Muscle of leg (tissue), 11 donors: ENCODE measurements around the gene TTPAL. TPM values are rescaled to one million over a fixed set of nuclear protein-coding genes. Genes with fewer than 3 reads are reported as not detected.

ENCODE experiments used
- DNase-seq: peaks from one replicate; pipeline ENCODE4 v3.0.0; 2013
- H3K27ac ChIP-seq: one replicate; pipeline ENCODE4 v1.5.1; 2013; ENCODE audit warnings: mild to moderate bottlenecking, low read length, control low read depth
- H3K27me3 ChIP-seq: one replicate; pipeline ENCODE4 v1.6.1; 2013; ENCODE audit warnings: low read length; ENCODE audit not compliant: control insufficient read depth, insufficient read depth
- H3K36me3 ChIP-seq: one replicate; pipeline ENCODE4 v1.6.1; 2013; ENCODE audit warnings: low read length; ENCODE audit not compliant: control insufficient read depth, insufficient read depth
- H3K4me1 ChIP-seq: one replicate; pipeline ENCODE4 v1.6.1; 2013; ENCODE audit warnings: low read length; ENCODE audit not compliant: control insufficient read depth, insufficient read depth
- H3K4me3 ChIP-seq: one replicate; pipeline ENCODE4 v1.5.1; 2013; ENCODE audit warnings: low read length, control low read depth
- H3K9me3 ChIP-seq: replicated peaks from 2 replicates; pipeline ENCODE4 v1.6.1; 2013; ENCODE audit warnings: low read depth, low read length; ENCODE audit not compliant: control insufficient read depth
- WGBS: methylation state at CpG from one replicate; pipeline ENCODE4 v1.1.5; 2013; ENCODE audit warnings: missing lambda C conversion rate; ENCODE audit not compliant: insufficient coverage; 5-methylcytosine and 5-hydroxymethylcytosine counted together
- polyA plus RNA-seq, 8 donors: library from polyadenylated mRNA; unstranded; fragments of 120-200 nt; gene quantifications; one replicate each; pipeline versions ENCODE4 v1.2.1 to v1.2.3, GENCODE V29; 2013; ENCODE audit warnings: inconsistent platforms in 1 of 8, low replicate concordance in 1 of 8; ENCODE audit not compliant: insufficient read length in 8 of 8, insufficient read depth in 1 of 8
- total RNA-seq: library from RNA; stranded (reverse); fragments of 120-200 nt; gene quantifications from one replicate; pipeline ENCODE4 v1.2.4, GENCODE V29; 2013

TTPAL gene
- total and polyA plus RNA-seq, 9 donors: 3.3 to 7.5 (median 5.4) TPM

DNA sequence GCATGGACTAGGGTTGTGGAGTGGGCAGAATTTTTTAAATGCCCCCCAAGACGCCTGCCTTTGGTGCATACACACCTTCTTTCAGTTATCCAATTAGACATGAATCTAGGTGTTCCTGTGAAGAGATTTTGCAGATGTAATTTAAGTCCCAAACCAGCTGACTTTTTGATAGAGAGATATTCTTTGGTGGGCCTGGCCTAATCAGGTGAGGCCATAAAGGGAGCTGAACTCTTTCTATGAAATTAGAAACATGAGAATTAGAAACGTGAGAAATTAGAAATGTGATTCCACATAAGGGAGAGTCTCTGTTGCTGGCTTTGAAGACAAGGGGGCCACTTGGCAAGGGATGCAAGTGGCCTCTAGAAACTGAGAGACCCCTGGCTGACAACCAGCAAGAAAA is 36.4 kb upstream of the TTPAL start:
- H3K27ac ChIP-seq: no peak overlapping the region
- WGBS: 63% methylated on average over 1 of the region's 2 CpGs
- no peak for DNase-seq
- no peaks in the 10 kb centered on the region for H3K36me3 ChIP-seq
- H3K4me3 ChIP-seq: no peak overlapping the region
- no peaks in the 10 kb centered on the region for H3K9me3 ChIP-seq
- H3K4me1 ChIP-seq: no peaks in the 10 kb centered on the region
- no peaks in the 10 kb centered on the region for H3K27me3 ChIP-seq

DNA sequence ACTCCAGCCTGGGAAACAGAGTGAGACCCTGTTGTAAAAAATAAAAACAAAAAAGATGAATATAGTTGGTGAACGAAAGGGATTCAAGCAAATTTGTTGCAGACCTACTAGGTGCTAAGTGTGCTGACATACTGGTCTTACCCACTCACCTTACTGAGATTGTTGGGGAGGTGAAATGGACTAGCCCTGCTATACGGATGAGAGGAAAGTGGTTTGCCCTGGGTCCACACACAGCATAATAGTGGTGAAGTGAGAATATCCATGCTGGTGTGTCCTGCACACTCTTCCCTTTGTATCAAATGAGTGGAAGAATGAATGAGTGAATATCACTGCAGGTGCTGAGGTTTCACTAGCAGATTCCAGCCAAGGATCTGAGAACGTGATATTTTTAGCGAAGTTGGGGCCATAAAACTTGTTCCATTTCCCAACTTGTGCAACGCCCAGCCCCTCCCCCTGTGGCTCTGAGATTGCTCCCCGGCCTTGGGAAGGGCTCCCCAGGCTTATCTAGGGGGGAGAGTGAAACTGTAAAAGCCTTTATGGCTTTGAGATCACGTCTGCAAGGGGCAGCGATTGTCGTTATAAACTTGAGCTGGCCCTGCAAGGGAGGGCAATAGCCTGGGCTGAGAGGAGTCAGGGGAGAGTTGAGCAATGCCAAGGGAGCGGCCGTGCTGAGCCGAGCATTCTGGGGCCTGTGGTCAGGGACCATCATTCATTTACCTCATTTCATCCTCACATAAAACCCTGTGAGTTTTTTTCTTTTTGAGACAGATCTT is 33.2 kb upstream of the TTPAL start:
- Histone ChIP-seq H3K4me1 (no peaks in the 10 kb centered on the region), H3K4me3 (no peak overlapping the region), H3K27ac (no peak overlapping the region), H3K9me3 (no peaks in the 10 kb centered on the region), H3K36me3 (no peaks in the 10 kb centered on the region), H3K27me3 (peaks cover 2% of the 10 kb centered on the region)
- 20% methylated on average over 5 of the region's 12 CpGs for WGBS
- DNase-seq: no peak

DNA sequence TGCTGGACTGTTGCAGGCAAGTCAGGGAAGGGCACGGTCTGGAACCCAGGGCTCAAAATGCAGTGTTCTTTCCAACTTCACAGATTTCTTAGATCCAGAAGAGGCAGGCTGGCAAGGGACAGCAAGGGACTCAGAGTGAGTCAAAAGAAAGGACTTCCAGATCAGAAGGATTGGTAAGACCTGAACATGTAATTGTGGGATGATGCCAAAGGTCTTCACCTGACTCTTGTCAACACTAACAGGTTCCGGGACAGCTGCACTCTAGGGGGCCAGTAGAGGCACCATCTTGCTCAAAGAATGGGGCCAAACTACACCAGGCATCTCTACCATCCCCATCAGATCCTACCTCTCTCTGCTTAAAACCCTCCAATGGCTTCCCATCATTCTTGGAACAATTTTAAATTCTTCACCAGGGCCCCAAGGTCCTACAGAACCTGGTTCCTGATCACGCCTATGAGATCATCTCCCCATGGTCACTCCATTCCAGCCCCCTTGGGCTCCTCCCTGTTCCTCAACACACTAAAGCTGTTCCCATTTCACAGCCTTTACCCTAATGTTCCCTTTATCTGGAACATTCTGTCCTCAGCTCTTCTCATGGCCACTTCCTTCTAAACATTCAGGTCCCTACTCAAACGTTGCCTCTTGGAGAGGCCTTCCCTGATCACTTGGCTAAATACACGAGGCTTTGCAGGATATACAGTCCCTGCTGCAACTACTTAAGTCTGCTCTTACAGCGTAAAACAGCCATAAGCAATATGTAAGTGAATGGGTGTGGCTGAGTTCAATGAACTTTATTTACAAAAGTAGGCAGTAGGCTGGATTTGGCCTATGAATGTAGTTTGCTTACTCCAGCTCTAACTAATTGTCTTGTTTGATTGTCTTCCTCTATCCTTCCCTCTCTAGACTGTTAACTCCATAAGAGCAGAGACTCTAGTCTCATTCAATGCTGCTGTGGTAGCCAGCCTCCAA is 29.6 kb upstream of the TTPAL start:
- WGBS: 50% methylated on average over 2 of the region's 6 CpGs
- peaks cover 4% of the 10 kb centered on the region for H3K27me3 ChIP-seq

DNA sequence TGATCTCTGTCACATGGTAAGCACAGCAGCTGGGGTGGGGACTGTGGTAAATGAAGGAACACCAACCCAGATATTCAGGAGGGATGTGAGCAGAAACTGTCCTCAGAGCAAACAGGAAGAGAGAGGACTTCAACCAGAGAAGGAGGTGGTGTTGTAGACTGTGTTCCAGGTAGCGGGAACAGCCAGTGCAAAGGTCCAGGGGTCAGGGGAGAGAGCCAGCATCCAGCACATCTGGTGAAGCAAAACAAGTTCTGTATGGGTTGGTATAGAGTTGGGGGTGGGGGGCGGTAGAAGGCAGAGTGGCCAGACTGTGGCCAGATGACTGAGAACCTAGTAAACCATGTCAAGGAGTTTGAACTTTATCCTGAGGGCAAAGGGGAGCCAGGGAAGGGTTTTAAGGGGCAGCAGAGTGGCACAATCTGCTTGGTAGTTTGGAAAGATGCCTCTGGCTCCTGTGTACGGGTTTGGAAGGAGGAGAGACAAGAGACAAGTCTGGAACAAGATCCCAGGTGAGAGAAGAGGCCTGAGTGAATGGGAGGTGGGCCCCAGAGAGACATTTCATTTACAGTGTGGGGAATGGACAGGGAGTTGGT is 27.8 kb upstream of the TTPAL start:
- 78% methylated on average over 3 of the region's 3 CpGs for WGBS
- no peaks in the 10 kb centered on the region for H3K4me1 ChIP-seq
- DNase-seq: no peak
- no peaks in the 10 kb centered on the region for H3K36me3 ChIP-seq
- peaks cover 4% of the 10 kb centered on the region for H3K27me3 ChIP-seq
- H3K4me3 ChIP-seq: no peak overlapping the region
- H3K27ac ChIP-seq: no peak overlapping the region
- no peaks in the 10 kb centered on the region for H3K9me3 ChIP-seq

More for the DNA sequence above, 29.6 kb upstream of the TTPAL start:
- no peaks in the 10 kb centered on the region for H3K9me3 ChIP-seq
- no peaks in the 10 kb centered on the region for H3K4me1 ChIP-seq
- H3K36me3 ChIP-seq: no peaks in the 10 kb centered on the region
- no peak overlapping the region for H3K4me3 ChIP-seq
- no peak overlapping the region for H3K27ac ChIP-seq
- DNase-seq: no peak

DNA sequence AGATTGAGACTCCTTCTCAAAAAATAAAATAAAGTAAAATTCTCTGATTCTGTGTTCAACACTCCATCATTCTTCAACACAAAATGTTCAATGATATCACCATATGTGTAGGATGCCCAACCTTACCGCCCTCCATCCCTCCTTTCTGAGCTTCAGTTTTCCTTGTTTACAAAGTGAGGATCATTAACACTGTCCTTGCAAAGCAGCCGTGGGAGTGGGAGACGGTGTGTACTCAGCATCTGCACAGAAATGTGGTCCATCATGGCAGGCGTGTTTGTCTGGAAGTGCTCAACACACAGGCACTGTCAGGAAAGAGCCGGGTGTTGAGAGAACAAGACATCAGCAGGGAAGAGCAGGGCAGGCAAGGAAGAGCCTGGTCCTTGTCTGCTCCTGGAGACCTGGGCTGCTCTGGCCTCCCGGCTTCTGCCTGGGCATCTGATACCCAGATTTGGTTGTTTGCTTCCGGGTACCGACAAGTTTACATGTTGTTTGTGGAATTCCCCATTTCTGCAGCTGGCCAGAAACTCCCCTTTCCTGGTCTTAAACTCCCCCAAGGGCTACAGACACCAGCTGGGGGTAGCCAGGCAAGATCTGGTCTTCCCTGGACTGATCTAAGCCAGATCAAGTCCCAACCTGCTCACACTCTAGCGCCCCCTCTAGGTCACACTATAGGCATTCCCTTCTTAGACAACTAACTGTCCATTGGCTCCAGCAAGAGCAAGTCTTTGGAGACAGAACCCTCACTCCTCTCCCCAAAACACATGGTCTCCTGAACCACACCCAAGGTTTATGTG is 26.7 kb upstream of the TTPAL start:
- no peaks in the 10 kb centered on the region for H3K4me1 ChIP-seq
- H3K27ac ChIP-seq: no peak overlapping the region
- H3K9me3 ChIP-seq: no peaks in the 10 kb centered on the region
- WGBS: 65% methylated on average over 8 of the region's 9 CpGs
- no peaks in the 10 kb centered on the region for H3K36me3 ChIP-seq
- H3K27me3 ChIP-seq: peaks cover 4% of the 10 kb centered on the region
- DNase-seq: no peak
- H3K4me3 ChIP-seq: no peak overlapping the region

DNA sequence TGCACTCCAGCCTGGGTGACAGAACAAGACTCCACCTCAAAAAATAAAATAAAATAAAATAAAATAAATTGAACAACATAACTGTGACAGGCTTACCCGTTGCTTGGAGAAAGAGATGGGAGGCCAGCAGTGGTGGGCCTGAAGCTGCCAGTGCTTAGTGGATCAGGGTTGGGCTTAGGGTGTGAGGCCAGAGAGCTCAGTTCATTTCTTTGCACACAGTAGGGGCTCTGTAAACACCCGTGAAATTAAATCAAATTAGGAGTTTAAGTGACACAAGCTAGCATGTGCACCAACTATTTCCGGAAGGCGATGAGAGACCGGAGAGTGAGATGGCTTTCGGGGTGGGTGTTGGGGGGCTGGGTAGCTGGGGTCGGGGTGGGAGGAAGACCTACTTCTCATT is 25.8 kb upstream of the TTPAL start:
- Histone ChIP-seq H3K9me3 (no peaks in the 10 kb centered on the region), H3K27ac (no peak overlapping the region), H3K27me3 (peaks cover 4% of the 10 kb centered on the region), H3K4me3 (no peak overlapping the region), H3K4me1 (no peaks in the 10 kb centered on the region), H3K36me3 (no peaks in the 10 kb centered on the region)
- 83% methylated on average over 2 of the region's 7 CpGs for WGBS
- no peak for DNase-seq

DNA sequence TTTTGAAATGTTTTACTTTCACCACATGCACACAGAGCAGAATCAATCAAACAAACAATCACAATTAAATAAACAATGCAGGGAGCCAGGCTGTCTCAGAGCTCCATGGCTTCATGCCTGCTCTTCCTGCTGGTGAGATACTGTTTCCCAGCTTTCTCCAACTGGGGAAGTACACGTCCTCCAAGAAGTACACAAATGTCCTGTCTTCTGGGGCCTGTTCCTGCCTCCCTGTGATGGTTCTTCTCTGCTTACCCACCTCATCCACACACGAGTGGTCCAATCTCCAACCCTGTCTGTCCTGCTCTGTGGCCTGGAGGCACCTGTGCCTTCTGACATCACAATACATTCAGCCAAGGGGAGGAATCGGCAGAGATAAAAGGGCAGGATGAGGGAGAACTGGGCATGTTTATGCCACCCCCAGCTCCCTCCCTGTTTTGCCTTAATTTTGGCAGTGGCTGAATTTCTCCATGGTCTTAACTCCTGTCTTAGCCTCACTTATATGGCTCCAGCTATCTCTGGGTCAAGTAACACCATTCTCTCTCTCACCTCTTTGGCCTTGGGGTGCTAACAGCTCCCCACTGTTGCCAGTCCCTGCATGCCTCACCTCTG is 25.3 kb upstream of the TTPAL start:
- Histone ChIP-seq H3K9me3 (no peaks in the 10 kb centered on the region), H3K4me3 (no peak overlapping the region), H3K36me3 (no peaks in the 10 kb centered on the region), H3K27ac (no peak overlapping the region), H3K27me3 (peaks cover 4% of the 10 kb centered on the region), H3K4me1 (no peaks in the 10 kb centered on the region)
- WGBS: 41% methylated on average over 2 of the region's 3 CpGs
- DNase-seq: no peak

DNA sequence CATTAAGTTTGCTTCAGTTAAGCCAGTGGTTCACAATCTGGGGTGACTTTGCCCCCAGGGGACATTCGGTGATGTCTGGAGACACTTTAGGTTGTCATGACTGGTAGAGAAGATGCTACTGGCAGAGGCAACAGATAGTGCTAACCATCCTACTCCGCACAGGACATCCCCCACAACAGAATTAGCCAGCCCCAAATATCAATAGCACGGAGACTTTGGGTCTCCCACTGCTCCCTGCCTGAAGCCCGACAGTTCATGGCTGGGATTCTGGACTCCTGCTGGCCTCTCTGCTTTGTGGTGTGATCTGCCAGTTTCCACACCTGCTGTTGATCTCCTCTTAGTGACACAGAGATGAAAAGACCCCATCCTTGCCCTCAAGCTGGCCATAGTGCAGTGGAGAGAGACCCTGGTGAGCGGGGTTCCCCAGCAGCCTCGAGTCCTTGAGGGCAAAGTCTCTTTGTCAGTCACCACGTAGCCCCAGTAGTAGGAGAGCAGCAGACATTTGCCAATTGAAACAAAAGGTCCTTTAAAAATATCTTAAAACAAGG is 24.7 kb upstream of the TTPAL start:
- H3K4me1 ChIP-seq: no peaks in the 10 kb centered on the region
- peaks cover 4% of the 10 kb centered on the region for H3K27me3 ChIP-seq
- H3K27ac ChIP-seq: no peak overlapping the region
- H3K36me3 ChIP-seq: no peaks in the 10 kb centered on the region
- no peaks in the 10 kb centered on the region for H3K9me3 ChIP-seq
- no peak for DNase-seq
- H3K4me3 ChIP-seq: no peak overlapping the region
- WGBS: 72% methylated on average over 6 of the region's 7 CpGs

DNA sequence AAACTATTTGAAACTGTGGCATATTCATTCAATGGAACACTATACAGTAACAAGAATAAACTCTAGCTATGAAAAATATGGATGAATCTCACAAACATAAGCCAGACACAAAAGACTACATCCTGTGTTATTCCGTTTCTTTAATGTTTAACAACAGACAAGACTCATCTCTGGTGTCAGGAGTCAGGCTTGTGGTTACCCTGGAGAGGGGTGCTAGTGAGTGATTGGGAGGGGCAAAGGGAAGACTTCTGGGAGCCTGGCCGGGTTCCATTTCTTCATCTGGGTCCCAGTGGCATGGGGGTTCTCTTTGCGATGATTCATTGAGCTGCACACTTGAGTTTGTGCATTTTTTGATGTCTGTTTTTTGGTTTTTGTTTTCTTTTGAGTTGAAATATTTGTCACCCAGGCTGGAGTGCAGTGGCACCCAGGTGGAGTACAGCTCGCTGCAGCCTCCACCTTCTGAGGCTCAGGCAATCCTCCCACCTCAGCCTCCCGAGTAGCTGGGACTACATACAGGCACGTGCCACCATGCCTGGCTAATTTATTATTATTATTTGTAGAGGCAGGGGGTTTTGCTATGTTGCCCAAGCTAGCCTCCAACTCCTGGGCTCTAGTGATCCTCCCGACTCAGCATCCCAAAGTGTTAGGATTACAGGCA is 21.2 kb upstream of the TTPAL start:
- Histone ChIP-seq H3K9me3 (no peaks in the 10 kb centered on the region), H3K36me3 (no peaks in the 10 kb centered on the region), H3K27me3 (no peaks in the 10 kb centered on the region), H3K4me3 (no peak overlapping the region), H3K27ac (no peak overlapping the region), H3K4me1 (no peaks in the 10 kb centered on the region)
- 80% methylated on average over 1 of the region's 7 CpGs for WGBS
- no peak for DNase-seq
